IPS-NIHi7 (cell line): ENCODE data around the gene ARRB1.
A peak's percentile ranks its signal among the peaks of the same experiment; 100 is the strongest.
"Not testable (repeated sequence)": the region's sequence is repeated elsewhere in the genome, so short reads cannot be mapped to it uniquely, and the experiment has no call there.

Source experiments
- DNase-seq: peaks from one replicate; pipeline ENCODE4 v3.0.0; 2012; ENCODE audit warnings: mixed read lengths; ENCODE audit errors: extremely low spot score

Gene ARRB1

DNA sequence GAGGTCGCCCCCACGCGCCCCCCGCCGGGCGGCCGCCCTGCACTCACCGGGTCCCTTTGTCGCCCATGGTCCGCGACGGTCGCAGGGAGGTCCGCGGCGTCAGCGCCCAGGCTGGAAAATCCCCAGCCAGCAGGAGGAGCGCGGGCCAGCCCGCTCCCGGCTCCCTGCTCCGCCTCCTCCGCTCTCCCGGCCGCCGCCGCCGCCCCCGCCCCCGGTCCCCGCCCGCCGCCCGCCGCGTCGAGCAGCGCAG, at the start of gene ARRB1:
ARRB1 (minus strand) TSS at position 121 of the 250 bp plus-strand sequence; CDS start at position 67, 54 bp downstream.
- DNase-seq, result peak; percentile 76

DNA sequence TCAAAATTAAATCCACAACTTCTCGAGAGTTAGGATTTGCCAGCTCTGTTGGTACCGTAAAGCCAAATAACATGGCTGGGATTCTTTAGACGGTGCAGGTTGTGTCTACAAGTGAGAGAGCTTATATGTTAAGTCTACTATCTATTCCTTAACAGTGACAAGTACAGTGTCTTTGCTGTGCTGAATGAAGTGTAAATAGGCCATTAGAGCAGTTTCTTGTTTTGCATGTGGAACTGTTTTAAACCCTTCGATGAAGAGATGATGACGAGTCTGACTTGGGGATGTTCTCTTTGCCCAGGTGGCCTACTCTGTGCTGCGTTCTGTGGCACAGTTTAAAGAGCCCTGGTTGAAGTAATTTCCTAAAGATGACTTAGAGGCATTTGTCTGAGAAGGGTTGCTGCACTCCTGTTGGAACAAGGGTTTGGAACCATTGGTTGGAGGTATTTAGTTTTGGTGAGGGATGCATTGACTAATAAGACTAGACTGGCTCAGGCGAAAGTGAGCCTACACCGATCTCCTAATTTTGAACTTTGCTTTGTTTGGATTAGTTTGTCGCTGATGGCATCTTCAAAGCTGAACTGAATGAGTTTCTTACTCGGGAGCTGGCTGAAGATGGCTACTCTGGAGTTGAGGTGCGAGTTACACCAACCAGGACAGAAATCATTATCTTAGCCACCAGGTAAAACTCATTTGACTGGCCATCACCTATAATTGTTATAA, 48.8 kb upstream of the ARRB1 start:
- DNase-seq, result no peak

DNA sequence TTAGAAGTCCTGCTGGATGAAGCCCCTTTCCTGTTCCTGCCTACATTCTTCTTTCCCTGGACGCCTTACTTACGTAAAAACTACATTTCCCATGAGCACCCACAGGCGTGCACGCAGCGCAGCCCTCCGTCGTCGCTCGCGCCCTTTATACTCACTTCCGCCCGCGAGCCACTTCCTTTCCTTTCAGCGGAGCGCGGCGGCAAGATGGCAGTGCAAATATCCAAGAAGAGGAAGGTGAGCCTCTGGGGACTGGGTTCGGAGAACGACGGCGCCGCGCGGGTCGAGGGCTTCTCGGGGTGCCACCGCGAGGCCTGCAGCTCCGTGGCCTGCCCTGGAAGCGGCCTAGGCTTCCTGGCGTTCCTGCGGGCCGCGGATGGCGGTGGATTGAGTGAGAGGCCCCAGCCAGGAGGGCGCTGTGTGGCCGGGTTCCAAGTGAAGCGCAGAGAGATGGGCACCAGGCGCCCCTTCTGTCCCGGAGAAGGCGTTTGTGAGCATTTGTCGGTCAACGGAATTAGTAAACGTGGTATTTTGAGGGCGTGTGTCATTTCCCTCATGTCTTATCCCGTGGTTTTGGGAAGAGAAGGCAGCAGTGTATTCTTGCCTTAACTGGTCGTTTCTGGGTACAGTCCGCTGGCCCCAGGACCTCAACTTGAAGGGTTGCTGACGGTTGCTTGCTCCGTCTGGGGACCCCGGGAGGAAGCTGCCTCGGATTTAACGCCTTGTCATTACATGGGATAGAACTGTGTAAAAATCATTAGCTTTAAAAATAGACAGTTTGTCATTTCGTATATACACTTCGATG, 48.1 kb upstream of the ARRB1 start, which contains the start of gene RPS3:
RPS3 (plus strand) TSS at position 175 of the 802 bp plus-strand sequence; CDS start at position 205, 30 bp downstream.
- peak; percentile 89 for DNase-seq

- no peak for DNase-seq
Measured at GRCh38 chr11:75398906-75399305, 47.4 kb upstream of the ARRB1 start.

DNA sequence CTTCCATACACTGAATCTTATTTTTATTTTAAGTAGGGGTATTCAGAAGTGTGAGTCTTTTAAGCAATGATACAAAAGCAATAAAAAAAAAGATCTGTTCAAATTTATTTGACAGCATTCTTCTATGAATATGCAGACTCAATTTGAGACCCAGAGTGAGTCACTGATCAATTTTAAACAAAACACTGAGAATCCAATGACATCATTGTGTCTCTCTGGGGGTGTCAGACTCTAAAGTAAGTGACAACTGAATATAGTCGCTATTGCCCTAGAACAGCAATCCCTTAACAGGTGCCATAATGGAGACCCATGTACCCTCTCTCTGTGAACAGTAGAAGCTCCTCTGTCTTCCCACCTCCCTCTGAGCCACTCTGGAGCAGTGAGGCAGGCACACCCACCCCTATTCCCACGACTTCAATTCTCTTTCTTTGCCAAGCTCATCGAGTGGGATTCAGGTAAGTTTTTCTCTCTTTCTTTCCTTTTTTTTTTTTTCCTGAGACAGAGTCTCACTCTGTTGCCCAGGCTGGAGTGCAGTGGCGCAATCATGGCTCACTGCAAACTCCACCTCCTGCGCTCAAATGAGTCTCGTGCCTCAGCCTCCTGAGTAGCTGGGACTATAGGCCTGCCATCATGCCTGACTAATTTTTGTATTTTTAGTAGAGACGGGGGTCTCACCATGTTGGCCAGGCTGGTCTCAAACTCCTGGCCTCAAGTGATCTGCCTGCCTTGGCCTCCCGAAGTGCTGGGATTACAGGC, 42.8 kb upstream of the ARRB1 start:
- DNase-seq, result no peak

GRCh38 chr11:75389925-75390324, 38.5 kb upstream of the ARRB1 start:
- no peak for DNase-seq

GRCh38 chr11:75389276-75389605, 37.8 kb upstream of the ARRB1 start:
- no peak for DNase-seq

- peak; percentile 77 for DNase-seq
Measured at GRCh38 chr11:75388386-75389275, 37.2 kb upstream of the ARRB1 start.

GRCh38 chr11:75387736-75388294, 36.4 kb upstream of the ARRB1 start:
- no peak for DNase-seq

- DNase-seq, result no peak
Measured at GRCh38 chr11:75386942-75387630, 35.6 kb upstream of the ARRB1 start.

DNA sequence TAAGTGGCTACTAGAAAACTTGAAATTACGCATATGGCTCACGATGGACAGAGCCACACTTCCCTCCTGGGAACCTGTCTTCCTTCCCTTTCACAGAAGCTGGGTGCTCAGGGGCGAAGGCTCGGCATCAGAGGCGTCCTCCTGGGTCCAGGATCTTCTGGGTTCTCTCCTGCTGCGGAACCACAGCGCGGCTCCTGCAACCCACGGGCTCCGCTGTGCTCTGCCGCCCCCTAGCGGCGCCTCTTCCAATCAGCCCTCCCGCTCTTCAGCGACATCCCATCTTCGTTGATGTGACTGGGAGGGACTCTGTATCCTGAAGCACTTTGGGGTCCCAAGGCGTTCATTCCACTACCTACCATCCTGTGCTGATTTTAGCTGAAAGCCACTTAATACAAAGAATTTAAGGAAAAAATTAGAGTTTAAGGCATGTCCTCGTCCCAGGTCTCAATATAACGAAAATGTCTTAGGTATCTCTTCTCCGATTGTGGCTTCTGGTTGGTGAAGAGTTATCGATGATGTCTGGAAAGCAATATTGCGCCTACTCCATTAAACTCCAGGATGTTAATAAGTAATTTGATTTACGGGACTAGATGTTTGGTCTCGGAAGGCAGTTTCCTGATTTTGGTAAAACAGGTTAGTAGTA, 33.1 kb upstream of the ARRB1 start:
- DNase-seq, result peak; percentile 84

- DNase-seq, result peak; percentile 78
Measured at GRCh38 chr11:75383246-75383645, 31.8 kb upstream of the ARRB1 start.

- no peak for DNase-seq
Measured at GRCh38 chr11:75380716-75381420, 29.4 kb upstream of the ARRB1 start.

GRCh38 chr11:75380245-75380644, 28.8 kb upstream of the ARRB1 start:
- no peak for DNase-seq

DNA sequence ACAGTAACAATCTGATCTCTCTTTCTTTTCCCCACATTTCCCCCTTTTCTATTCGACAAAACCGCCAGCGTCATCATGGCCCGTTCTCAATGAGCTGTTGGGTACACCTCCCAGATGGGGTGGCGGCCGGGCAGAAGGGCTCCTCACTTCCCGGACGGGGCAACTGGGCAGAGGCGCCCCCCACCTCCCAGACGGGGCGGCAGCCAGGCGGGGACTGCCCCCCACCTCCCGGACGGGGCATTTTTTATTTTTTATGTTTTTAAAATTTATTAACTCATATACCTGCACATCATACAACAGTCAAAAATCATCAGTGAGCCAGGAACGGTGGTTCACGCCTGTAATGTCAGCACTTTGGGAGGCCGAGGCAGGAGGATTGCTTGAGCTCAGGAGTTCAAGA, 27.3 kb upstream of the ARRB1 start:
- not testable (repeated sequence) for DNase-seq

DNA sequence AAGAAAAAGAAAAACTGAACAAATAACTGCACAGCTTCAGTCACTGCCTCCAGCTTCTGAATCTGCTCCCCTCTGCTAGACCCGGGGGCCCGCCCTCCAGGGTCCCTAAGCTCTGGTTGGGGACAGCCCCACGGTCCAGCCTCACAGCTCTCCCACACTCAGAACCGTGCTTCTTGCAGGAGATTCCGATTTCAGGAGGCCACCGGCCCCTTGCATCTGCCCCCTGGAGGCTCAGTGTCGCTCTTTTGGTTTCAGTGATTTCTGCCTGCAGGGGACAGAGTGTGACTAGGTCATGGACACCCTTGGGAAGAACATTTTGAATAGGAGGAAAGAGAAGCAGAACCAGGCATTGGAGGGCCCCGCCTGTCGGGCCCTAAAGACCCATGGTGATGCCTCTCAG, 24.7 kb upstream of the ARRB1 start:
- DNase-seq, result no peak

DNA sequence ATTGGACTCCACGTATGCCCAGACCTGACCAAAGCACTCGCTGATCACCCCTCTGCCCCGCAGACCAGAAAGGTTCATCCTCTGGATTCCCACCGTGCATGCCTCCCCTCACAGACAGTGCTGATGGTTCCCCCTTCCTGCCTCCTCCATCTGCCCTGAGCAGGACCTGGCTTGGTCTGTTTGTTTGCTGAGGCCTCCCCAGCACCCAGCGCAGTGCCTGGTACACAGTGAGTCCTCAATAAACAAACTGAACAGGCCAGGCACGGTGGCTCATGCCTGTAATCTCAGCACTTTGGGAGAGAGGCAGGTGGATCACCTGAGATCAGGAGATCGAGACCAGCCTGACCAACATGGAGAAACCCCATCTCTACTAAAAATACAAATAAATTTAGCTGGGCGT, 24.2 kb upstream of the ARRB1 start:
- DNase-seq, result no peak

DNA sequence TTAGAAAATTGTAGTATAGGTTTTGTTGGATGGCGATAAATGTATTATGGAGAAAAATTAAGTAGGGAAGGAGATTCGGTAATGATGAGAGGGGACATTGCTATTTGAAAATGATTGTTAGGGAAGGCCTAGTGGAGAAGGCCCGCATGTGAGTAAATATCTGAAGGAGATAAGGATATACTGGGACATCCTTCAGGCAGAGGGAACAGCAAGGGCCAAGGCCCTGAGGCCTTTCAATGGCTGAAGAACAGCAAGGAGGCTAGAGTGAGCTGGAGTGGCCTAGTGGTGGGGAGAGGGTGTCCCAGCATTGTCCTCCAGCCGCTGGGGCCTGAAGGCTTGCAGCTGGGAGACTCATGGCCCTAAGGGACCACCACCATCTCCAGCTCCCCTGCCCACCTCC, 23.2 kb upstream of the ARRB1 start:
- DNase-seq, result no peak

DNA sequence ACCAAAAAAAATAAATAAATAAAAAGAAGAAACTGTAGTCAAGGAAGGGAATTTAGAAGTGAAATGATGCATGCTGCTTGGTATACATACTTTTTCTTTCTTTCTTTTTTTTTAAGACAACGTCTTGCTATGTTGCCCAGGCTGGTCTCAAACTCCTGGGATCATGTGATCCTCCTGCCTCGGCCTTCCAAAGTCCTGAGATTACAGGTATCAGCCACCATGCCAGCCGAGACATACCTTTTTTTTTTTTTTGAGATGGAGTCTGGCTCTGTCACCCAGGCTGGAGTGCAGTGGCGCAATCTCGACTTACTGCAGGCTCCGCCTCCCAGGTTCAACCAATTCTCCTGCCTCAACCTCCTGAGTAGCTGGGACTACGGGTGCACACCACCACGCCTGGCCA, 21.7 kb upstream of the ARRB1 start:
- DNase-seq, result no peak
